B cell (primary cell): ENCODE measurements around the gene HECA. TPM values are rescaled to one million over a fixed set of nuclear protein-coding genes. Genes with fewer than 3 reads are reported as not detected.
A peak's percentile ranks its signal among the peaks of the same experiment; 100 is the strongest.

Experiments
- ATAC-seq: fragments of 200-7000 bp; cut with Tn5 transposase; one replicate; pipeline ENCODE4 v1.10.0; 2021; ENCODE audit warnings: low read depth, mild to moderate bottlenecking, moderate number of reproducible peaks, moderate library complexity
- CTCF ChIA-PET: fragments of 350-600 bp; sonication (Branson Sonifier 250); formaldehyde crosslinking; loops from one replicate; lab custom pipeline; 2021; ENCODE audit warnings: antibody characterized with exemption, inconsistent platforms; lab: Charles Lee
- POLR2A ChIA-PET: fragments of 350-600 bp; sonication (Branson Sonifier 250); formaldehyde crosslinking; loops from one replicate; lab custom pipeline; 2021; ENCODE audit warnings: antibody characterized with exemption; lab: Charles Lee
- DNase-seq: peaks from one replicate; pipeline ENCODE4 v3.0.0; 2013
- H2AFZ ChIP-seq: 2 replicates; pipeline ENCODE4 v1.6.1; 2012; ENCODE audit warnings: mild to moderate bottlenecking, low read depth, low read length; ENCODE audit not compliant: insufficient read depth, poor library complexity, severe bottlenecking
- H3K27ac ChIP-seq, 2 donors: 1 replicate in 1 of 2; 2 replicates in 1 of 2; pipeline ENCODE4 v1.5.1; 2012 to 2013; ENCODE audit warnings: low read length in 2 of 2, mild to moderate bottlenecking in 2 of 2, moderate library complexity in 1 of 2
- H3K27me3 ChIP-seq, 4 experiments: fragments of 200-600 bp in 1 of 4; sonication (generic) in 1 of 4; replicated peaks in 1 of 4; 1 replicate in 2 of 4; 2 replicates in 2 of 4; pipeline versions ENCODE4 v1.6.1 to v1.7.0; 2013 to 2016; ENCODE audit warnings: low read length in 3 of 4, mild to moderate bottlenecking in 2 of 4, mixed read lengths in 1 of 4, moderate library complexity in 1 of 4; ENCODE audit not compliant: insufficient read depth in 4 of 4, control insufficient read depth in 3 of 4; ENCODE audit errors: control extremely low read depth in 1 of 4
- H3K36me3 ChIP-seq, 2 experiments: replicated peaks in 1 of 2; 1 replicate in 1 of 2; 2 replicates in 1 of 2; pipeline versions ENCODE4 v1.6.1 to v1.7.1; 2013; ENCODE audit warnings: low read length in 1 of 2; ENCODE audit not compliant: insufficient read depth in 2 of 2, control insufficient read depth in 1 of 2; ENCODE audit errors: control extremely low read depth in 1 of 2, extremely low read depth in 1 of 2
- H3K4me1 ChIP-seq, 2 donors: fragments of 200-600 bp in 1 of 2; sonication (generic) in 1 of 2; 1 replicate in 1 of 2; 2 replicates in 1 of 2; pipeline versions ENCODE4 v1.5.1 to v1.6.1; 2013 to 2017; ENCODE audit warnings: low read length in 2 of 2; ENCODE audit not compliant: control insufficient read depth in 2 of 2, insufficient read depth in 2 of 2
- H3K4me2 ChIP-seq: replicated peaks from 2 replicates; pipeline ENCODE3; 2012; ENCODE audit warnings: mild to moderate bottlenecking, low read depth, low read length; ENCODE audit not compliant: poor library complexity, severe bottlenecking
- H3K4me3 ChIP-seq, 5 experiments: fragments of 200-600 bp in 1 of 5; sonication (generic) in 1 of 5; 1 replicate in 3 of 5; 2 replicates in 2 of 5; pipeline versions ENCODE4 v1.5.1 to v1.7.0; 2011 to 2016; ENCODE audit warnings: low read length in 4 of 5, mild to moderate bottlenecking in 4 of 5, low read depth in 2 of 5, control low read depth in 1 of 5, moderate library complexity in 1 of 5; ENCODE audit not compliant: insufficient read depth in 1 of 5; ENCODE audit errors: control extremely low read depth in 1 of 5, extremely low read depth in 1 of 5
- H3K79me2 ChIP-seq: fragments of 200-600 bp; sonication (generic); one replicate; pipeline ENCODE4 v1.6.0; 2016; ENCODE audit warnings: low read length; ENCODE audit not compliant: control insufficient read depth, insufficient read depth
- H3K9ac ChIP-seq: fragments of 200-600 bp; sonication (generic); 2 replicates; pipeline ENCODE4 v1.6.1; 2017; ENCODE audit warnings: mild to moderate bottlenecking, low read length, moderate library complexity
- H3K9me3 ChIP-seq, 3 donors: one replicate each; pipeline versions ENCODE4 v1.6.1 to v1.7.1; 2013; ENCODE audit warnings: low read length in 2 of 3; ENCODE audit not compliant: control insufficient read depth in 2 of 3, insufficient read depth in 1 of 3; ENCODE audit errors: control extremely low read depth in 1 of 3
- H4K20me1 ChIP-seq: 2 replicates; pipeline ENCODE4 v1.6.0; 2012; ENCODE audit warnings: mild to moderate bottlenecking, low read length; ENCODE audit not compliant: insufficient read depth, control insufficient read depth, poor library complexity, severe bottlenecking
- H3K27ac Mint-ChIP-seq: one replicate; pipeline ENCODE4 v1.8.0; 2021; ENCODE audit warnings: mixed read lengths
- H3K27me3 Mint-ChIP-seq: one replicate; pipeline ENCODE4 v1.8.0; 2021; ENCODE audit warnings: mixed read lengths
- H3K4me1 Mint-ChIP-seq: one replicate; pipeline ENCODE4 v1.8.0; 2021; ENCODE audit warnings: mixed read lengths
- H3K4me3 Mint-ChIP-seq: one replicate; pipeline ENCODE4 v1.8.0; 2021; ENCODE audit warnings: mixed read lengths
- H3K9me3 Mint-ChIP-seq: one replicate; pipeline ENCODE4 v1.8.0; 2022; ENCODE audit warnings: mixed read lengths; ENCODE audit not compliant: insufficient read depth
- CTCF ChIP-seq: fragments of 200-600 bp; IDR thresholded peaks from one replicate; pipeline ENCODE4 v1.8.0; 2022; ENCODE audit warnings: antibody characterized with exemption, mild to moderate bottlenecking
- EZH2 ChIP-seq: IDR thresholded peaks from 2 replicates; pipeline ENCODE4 v1.6.1; 2012; ENCODE audit warnings: borderline replicate concordance, low read depth, mild to moderate bottlenecking, moderate library complexity, low read length; ENCODE audit not compliant: insufficient read depth, poor library complexity, severe bottlenecking
- WGBS: methylation state at CpG from one replicate; pipeline ENCODE4 v1.1.5; 2013; ENCODE audit warnings: missing lambda C conversion rate; ENCODE audit not compliant: insufficient coverage; 5-methylcytosine and 5-hydroxymethylcytosine counted together
- intact Hi-C: fragments of 100-400 bp; cut with micrococcal nuclease; formaldehyde crosslinking; loops from one replicate; pipeline ENCODE4 v1.10.0; 2022
- polyA plus RNA-seq: library from polyadenylated mRNA; depleted of rRNA; stranded (reverse); fragments of >200 nt; gene quantifications from 2 replicates; pipeline ENCODE4 v1.2.3, GENCODE V29; 2012
- total RNA-seq, 2 donors: library from RNA; stranded (reverse); fragments of 120-200 nt in 1 of 2; gene quantifications; 1 replicate in 1 of 2; 2 replicates in 1 of 2; pipeline versions ENCODE4 v1.2.3 to v1.2.4, GENCODE V29; 2013 to 2022

HECA gene
- total and polyA plus RNA-seq, 2 donors (not counting 1 experiment from before 2014, with no cell fraction given), result 19.2 to 50.4 TPM

GRCh38 chr6:139172567-139172966, 37.7 kb downstream of the HECA start:
- H3K36me3 ChIP-seq, result peaks cover 14 to 60% of the 10 kb centered on the region in 2 experiments

DNA sequence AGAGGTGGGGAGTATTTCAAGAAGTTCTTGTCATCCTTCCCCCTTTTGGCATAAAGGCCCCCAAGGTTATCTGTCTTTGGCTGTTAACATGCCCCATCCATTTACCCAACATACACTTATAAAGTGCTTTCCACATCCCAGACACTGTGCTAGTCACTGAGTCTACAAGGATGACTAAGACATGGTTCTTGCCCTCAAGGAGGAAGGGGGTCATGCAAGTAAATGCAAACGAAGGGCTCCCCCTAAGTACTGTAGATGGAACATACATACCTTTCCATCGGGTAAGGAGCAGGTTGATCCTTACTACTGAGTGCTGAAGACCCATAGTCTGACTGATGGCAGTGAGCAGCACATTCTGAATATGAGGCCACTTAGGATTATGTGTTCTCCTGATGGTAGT, 38.3 kb downstream of the HECA start:
- H3K4me1 Mint-ChIP-seq, result peaks cover 68% of the 10 kb centered on the region
- H3K36me3 ChIP-seq, result peaks cover 14 to 60% of the 10 kb centered on the region in 2 experiments
- no peaks in the 10 kb centered on the region for H3K27me3 ChIP-seq
- H3K27ac ChIP-seq, result no peak overlapping the region
- TF ChIP-seq EZH2 (no peak), CTCF (no peak)
- no peaks in the 10 kb centered on the region for H3K27me3 Mint-ChIP-seq
- H3K9me3 Mint-ChIP-seq, result no peaks in the 10 kb centered on the region
- no CpG with 5 or more reads among the region's 2 CpGs for WGBS
- H2AFZ ChIP-seq, result no peak overlapping the region
- ATAC-seq (peak; percentile 39), DNase-seq (peak; percentile 29)
- no peak overlapping the region for H3K4me2 ChIP-seq
- peaks cover 0 to 6% (median 2%) of the 10 kb centered on the region in 3 donors for H3K9me3 ChIP-seq
- H3K4me3 ChIP-seq, result no peak overlapping the region
- H3K4me3 Mint-ChIP-seq, result no peak overlapping the region
- CTCF ChIA-PET, result interaction anchor here (0.8 to 1.0 kb wide), 2 partner anchors 78 to 199 kb away, joined by 3 read pairs; no protein-coding TSS in a partner anchor
- no peak overlapping the region for H3K9ac ChIP-seq
- H4K20me1 ChIP-seq, result peaks cover 79% of the 10 kb centered on the region
- POLR2A ChIA-PET, result no interaction called here
- no peak overlapping the region for H3K27ac Mint-ChIP-seq
- peaks cover 17 to 22% of the 10 kb centered on the region in 2 donors for H3K4me1 ChIP-seq
- intact Hi-C loops, result no loop called here
- H3K79me2 ChIP-seq, result peaks cover 60% of the 10 kb centered on the region

More at GRCh38 chr6:139172567-139172966, 37.7 kb downstream of the HECA start:
- Histone ChIP-seq H3K4me1 (peaks cover 17 to 22% of the 10 kb centered on the region in 2 donors), H3K4me3 (no peak overlapping the region), H4K20me1 (peaks cover 82% of the 10 kb centered on the region), H3K9me3 (peaks cover 0 to 2% (median under 1%) of the 10 kb centered on the region in 3 donors), H2AFZ (no peak overlapping the region), H3K4me2 (no peak overlapping the region), H3K27me3 (no peaks in the 10 kb centered on the region), H3K27ac (no peak overlapping the region), H3K79me2 (peaks cover 66% of the 10 kb centered on the region), H3K9ac (no peak overlapping the region)
- intact Hi-C loops, result no loop called here
- 96% methylated on average over 4 of the region's 6 CpGs for WGBS
- Mint-ChIP-seq H3K9me3 (no peaks in the 10 kb centered on the region), H3K27me3 (no peaks in the 10 kb centered on the region), H3K4me3 (no peak overlapping the region), H3K4me1 (peaks cover 71% of the 10 kb centered on the region), H3K27ac (no peak overlapping the region)
- ChIA-PET CTCF (no interaction called here), POLR2A (no interaction called here)
- DNase-seq (no peak), ATAC-seq (no peak)
- no peak for TF ChIP-seq EZH2
- TF ChIP-seq CTCF, result no peak
